Tibial nerve (tissue), 4 donors: ENCODE measurements around the gene TLE7. TPM values are rescaled to one million over a fixed set of nuclear protein-coding genes. Genes with fewer than 3 reads are reported as not detected.

Experiments
- DNase-seq, 2 donors: peaks; one replicate each; pipeline ENCODE4 v3.0.0-alpha.2; 2019; ENCODE audit warnings: low spot score in 2 of 2
- H3K27ac ChIP-seq, 4 donors: fragments of 200-600 bp; sonication (generic) in 3 of 4; one replicate each; pipeline ENCODE4 v1.5.1; 2017 to 2019; ENCODE audit warnings: mild to moderate bottlenecking in 1 of 4
- H3K27me3 ChIP-seq, 2 donors: fragments of 200-600 bp; sonication (generic) in 1 of 2; one replicate each; pipeline versions ENCODE4 v1.5.1 to v1.6.0; 2017 to 2019
- H3K36me3 ChIP-seq, 3 donors: fragments of 200-600 bp; sonication (generic); one replicate each; pipeline ENCODE4 v1.5.1; 2018 to 2019
- H3K4me1 ChIP-seq, 4 donors: fragments of 200-600 bp; sonication (generic) in 3 of 4; one replicate each; pipeline ENCODE4 v1.5.1; 2017 to 2019
- H3K4me3 ChIP-seq, 4 donors: fragments of 200-600 bp; sonication (generic) in 3 of 4; one replicate each; pipeline ENCODE4 v1.5.1; 2017 to 2019; ENCODE audit warnings: mild to moderate bottlenecking in 1 of 4, moderate library complexity in 1 of 4
- H3K9me3 ChIP-seq, 4 donors: fragments of 200-600 bp; sonication (generic) in 3 of 4; one replicate each; pipeline ENCODE4 v1.5.1; 2017 to 2019
- EP300 ChIP-seq, 2 donors: sonication (generic); formaldehyde crosslinking; IDR thresholded peaks; one replicate each; pipeline ENCODE4 v1.6.1; 2017; ENCODE audit warnings: antibody characterized with exemption in 2 of 2, mild to moderate bottlenecking in 1 of 2
- POLR2A ChIP-seq, 2 donors: fragments of 450-650 bp; IDR thresholded peaks; one replicate each; pipeline ENCODE4 v1.6.1; 2017; ENCODE audit warnings: antibody characterized with exemption in 2 of 2, mild to moderate bottlenecking in 2 of 2, moderate library complexity in 2 of 2
- WGBS, 2 donors: methylation state at CpG; one replicate each; pipeline ENCODE4 v1.1.5; 2018; 5-methylcytosine and 5-hydroxymethylcytosine counted together
- total RNA-seq, 4 donors: library from RNA; depleted of rRNA; stranded (reverse); fragments of >200 nt; gene quantifications; one replicate each; pipeline ENCODE4 v1.1.0, GENCODE V29; 2016
- TF ChIP-seq, protein P1 (sequence below), 5 experiments: fragments of 200-600 bp in 3 of 5; fragments of 450-650 bp in 2 of 5; sonication (generic) in 3 of 5; IDR thresholded peaks; one replicate each; pipeline ENCODE4 v1.5.1; 2016 to 2019; ENCODE audit warnings: antibody characterized with exemption in 5 of 5, mild to moderate bottlenecking in 3 of 5, moderate library complexity in 2 of 5

The TLE7 gene
- total RNA-seq = not detected

DNA sequence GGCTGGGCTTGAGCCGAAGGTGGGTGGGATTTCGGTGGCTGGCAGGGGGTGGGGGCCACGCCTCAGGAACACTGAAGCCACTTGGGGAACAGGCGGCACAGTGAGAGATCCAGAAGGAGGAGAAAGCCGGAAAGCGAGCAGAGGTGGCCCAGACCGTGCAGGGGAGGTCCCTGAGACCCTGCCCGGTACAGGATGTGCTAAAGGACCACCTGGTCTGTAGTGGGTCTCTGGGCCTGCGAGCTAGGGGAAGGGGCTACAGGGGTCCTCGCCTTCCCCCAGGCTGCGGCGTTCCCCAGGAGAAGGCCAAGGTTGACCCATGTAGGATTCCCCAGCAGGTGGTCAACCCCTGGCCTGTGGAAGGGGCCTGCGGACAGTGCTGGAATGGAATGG lies at the start of gene TLE7:
TSS of gene TLE7 (minus strand) at position 4 of the 390 bp plus-strand sequence. CDS start 8,730 bp downstream, outside the sequence.
- DNase-seq = no peak
- Histone ChIP-seq H3K36me3 (peaks cover 0 to 8% (median 0%) of the 10 kb centered on the region in 3 donors), H3K27me3 (no peaks in the 10 kb centered on the region), H3K9me3 (peaks cover 4 to 69% (median 17%) of the 10 kb centered on the region in 4 donors), H3K4me3 (no peak within 1 kb of the TSS), H3K27ac (no peak within 1 kb of the TSS), H3K4me1 (no peaks in the 10 kb centered on the region)
- 85 to 91% methylated on average over 13 of the region's 13 CpGs for WGBS, 2 donors
- no peak for TF ChIP-seq EP300 (IDR thresholded peaks at IDR 0.05)
- TF ChIP-seq, protein P1, sequence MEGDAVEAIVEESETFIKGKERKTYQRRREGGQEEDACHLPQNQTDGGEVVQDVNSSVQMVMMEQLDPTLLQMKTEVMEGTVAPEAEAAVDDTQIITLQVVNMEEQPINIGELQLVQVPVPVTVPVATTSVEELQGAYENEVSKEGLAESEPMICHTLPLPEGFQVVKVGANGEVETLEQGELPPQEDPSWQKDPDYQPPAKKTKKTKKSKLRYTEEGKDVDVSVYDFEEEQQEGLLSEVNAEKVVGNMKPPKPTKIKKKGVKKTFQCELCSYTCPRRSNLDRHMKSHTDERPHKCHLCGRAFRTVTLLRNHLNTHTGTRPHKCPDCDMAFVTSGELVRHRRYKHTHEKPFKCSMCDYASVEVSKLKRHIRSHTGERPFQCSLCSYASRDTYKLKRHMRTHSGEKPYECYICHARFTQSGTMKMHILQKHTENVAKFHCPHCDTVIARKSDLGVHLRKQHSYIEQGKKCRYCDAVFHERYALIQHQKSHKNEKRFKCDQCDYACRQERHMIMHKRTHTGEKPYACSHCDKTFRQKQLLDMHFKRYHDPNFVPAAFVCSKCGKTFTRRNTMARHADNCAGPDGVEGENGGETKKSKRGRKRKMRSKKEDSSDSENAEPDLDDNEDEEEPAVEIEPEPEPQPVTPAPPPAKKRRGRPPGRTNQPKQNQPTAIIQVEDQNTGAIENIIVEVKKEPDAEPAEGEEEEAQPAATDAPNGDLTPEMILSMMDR (IDR thresholded peaks at IDR 0.05) = no peak
- TF ChIP-seq POLR2A (IDR thresholded peaks at IDR 0.05) = no peak

DNA sequence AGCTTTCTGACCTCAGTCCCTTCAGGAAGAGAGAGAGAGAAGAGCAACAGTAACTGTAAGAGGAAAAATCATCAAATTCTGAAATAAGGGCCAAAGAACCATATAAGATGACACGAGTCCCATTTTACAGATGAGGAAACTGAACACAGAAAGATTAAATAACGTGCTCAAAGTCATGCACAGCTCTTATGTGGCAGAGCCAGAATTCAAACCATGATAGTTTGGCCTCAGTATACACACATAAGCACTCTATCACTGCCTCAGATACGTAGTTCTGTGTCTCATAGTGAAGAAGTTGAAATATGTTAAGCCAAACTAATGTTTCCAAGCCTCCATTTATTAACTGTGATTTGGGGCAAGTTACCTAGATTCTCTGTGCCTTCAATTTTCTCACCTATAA lies 49.2 kb upstream of the TLE7 start:
- H3K4me1 ChIP-seq = no peaks in the 10 kb centered on the region
- H3K27ac ChIP-seq = no peak overlapping the region
- TF ChIP-seq EP300 (IDR thresholded peaks at IDR 0.05) (no peak), POLR2A (IDR thresholded peaks at IDR 0.05) (no peak)
- TF ChIP-seq, protein P1 (IDR thresholded peaks at IDR 0.05) = no peak
- DNase-seq = no peak
- no peak overlapping the region for H3K4me3 ChIP-seq
- H3K27me3 ChIP-seq = no peaks in the 10 kb centered on the region
- WGBS, 2 donors = 62 to 63% methylated on average over 3 of the region's 3 CpGs
- no peaks in the 10 kb centered on the region for H3K36me3 ChIP-seq
- no peaks in the 10 kb centered on the region for H3K9me3 ChIP-seq

DNA sequence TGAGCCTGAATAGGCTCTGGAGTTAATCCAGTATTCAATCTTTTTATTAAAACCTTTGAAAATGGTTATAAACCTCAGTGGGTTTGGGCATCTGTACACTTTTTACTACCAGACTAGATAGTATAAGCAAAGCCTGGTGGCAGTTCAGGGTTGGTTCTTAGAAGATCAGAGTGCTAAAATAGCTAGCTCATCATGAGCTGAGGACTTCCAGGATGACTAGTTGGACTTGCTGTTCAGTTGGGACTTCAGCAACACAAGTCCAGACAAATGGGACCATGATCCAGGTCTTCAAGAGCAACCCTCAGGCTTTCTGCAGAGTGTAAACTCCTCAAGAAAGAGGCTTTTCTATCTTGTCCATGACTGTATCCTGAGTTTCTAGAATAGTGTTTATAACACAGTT lies 48.5 kb upstream of the TLE7 start:
- TF ChIP-seq, protein P1 (IDR thresholded peaks at IDR 0.05) = no peak
- TF ChIP-seq POLR2A (IDR thresholded peaks at IDR 0.05) (no peak), EP300 (IDR thresholded peaks at IDR 0.05) (no peak)
- DNase-seq = no peak
- Histone ChIP-seq H3K4me1 (no peaks in the 10 kb centered on the region), H3K4me3 (no peak overlapping the region), H3K36me3 (no peaks in the 10 kb centered on the region), H3K27ac (no peak overlapping the region), H3K9me3 (no peaks in the 10 kb centered on the region), H3K27me3 (no peaks in the 10 kb centered on the region)

DNA sequence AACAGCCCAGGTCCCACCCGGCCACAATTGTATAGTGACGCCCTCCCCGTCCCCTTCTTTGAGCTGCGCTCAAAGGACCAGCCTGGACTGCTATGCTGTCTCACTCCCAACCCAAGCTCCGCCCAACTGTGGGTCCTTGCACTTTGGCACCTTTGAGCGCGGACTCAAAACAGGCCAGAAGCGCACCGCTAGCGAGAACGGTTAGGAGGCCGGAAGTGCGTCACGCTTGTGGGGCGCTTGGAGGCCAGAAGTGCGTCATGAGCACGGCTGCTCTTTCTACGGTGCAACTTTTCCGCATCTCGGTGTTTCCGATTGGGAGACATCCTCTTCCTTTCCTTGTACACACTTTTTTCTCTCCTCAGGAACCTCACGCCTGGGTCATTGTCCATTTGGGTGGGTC lies 47.3 kb upstream of the TLE7 start, which contains the start of gene ZNF19:
TSS of gene ZNF19 (minus strand) at position 203 of the 400 bp plus-strand sequence. CDS start 7,210 bp downstream, outside the sequence.
- Histone ChIP-seq H3K27ac (no peak within 1 kb of the TSS), H3K4me1 (peaks cover 0 to 4% (median 2%) of the 10 kb centered on the region in 4 donors), H3K36me3 (no peaks in the 10 kb centered on the region), H3K27me3 (no peaks in the 10 kb centered on the region), H3K4me3 (no peak within 1 kb of the TSS), H3K9me3 (no peaks in the 10 kb centered on the region)
- TF ChIP-seq EP300 (IDR thresholded peaks at IDR 0.05) = no peak
- TF ChIP-seq, protein P1 (IDR thresholded peaks at IDR 0.05) = no peak
- no peak for TF ChIP-seq POLR2A (IDR thresholded peaks at IDR 0.05)
- 89 to 90% methylated on average over 22 of the region's 22 CpGs for WGBS, 2 donors
- no peak for DNase-seq

DNA sequence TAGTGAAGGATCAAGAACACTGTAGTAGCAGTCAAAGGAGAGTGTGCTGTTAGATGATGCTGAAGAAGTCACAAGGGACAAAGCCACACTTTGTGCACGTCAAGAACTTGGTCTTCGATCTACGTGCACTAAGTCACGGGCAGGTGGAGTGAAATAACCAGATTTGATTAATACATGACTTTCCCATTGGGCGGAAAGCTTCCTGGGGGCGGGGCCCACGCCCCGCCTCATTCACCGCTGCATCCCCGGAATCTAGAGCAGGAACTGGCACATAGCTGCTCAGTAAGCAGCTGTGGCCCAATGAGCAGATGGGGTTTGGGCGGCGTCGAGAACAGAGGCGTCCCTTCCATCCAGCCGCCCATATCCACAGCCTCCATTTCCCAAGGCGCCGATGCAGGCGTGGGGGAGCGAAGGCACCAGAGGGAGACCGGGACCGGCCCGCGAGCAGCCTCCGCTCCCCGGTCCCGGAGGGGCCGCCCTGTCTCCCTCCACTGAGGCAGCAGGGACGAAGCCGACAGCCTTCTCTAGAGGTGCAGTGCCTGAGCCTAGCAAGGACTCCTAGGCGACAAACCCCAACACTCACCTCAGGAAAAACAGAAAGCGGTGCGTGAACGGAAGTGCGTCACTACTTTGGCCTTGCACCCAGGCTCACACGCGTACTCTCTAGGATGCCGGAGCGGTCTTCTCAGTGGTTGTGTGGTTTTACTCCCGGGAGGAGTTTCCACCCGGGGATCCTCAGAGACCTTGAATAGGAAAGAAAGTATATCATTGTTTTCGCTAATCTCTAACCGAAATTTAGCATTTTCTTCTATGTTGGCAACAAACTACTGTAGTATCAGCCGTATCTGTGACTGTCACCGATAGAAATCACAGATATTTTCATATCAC lies 42.4 kb upstream of the TLE7 start:
- H3K4me1 ChIP-seq = peaks cover 0 to 17% (median 4%) of the 10 kb centered on the region in 4 donors
- no peaks in the 10 kb centered on the region for H3K9me3 ChIP-seq
- TF ChIP-seq, protein P1 (IDR thresholded peaks at IDR 0.05) = peak in 1 of 5 experiments; percentile 21
- TF ChIP-seq POLR2A (IDR thresholded peaks at IDR 0.05) (peak; percentile 45 to 65), EP300 (IDR thresholded peaks at IDR 0.05) (peak; percentile 91 to 94)
- peak overlapping the region; percentile 66 to 98 (median 96) for H3K27ac ChIP-seq
- H3K4me3 ChIP-seq = peak overlapping the region; percentile 56 to 87 (median 74)
- H3K27me3 ChIP-seq = no peaks in the 10 kb centered on the region
- DNase-seq = peak; percentile 68 to 83
- 1 to 2% methylated on average over 42 to 44 of the region's 44 CpGs for WGBS, 2 donors
- peaks cover 0 to 16% (median 0%) of the 10 kb centered on the region in 3 donors for H3K36me3 ChIP-seq
